Measurements from ENCODE around the gene TNFRSF8. TPM values are rescaled to one million over a fixed set of nuclear protein-coding genes. Genes with fewer than 3 reads are reported as not detected.
"Not testable (repeated sequence)": the region's sequence is repeated elsewhere in the genome, so short reads cannot be mapped to it uniquely, and the experiment has no call there.

Gene TNFRSF8
- total RNA-seq, 3 donors from 2014 or later (not counting 1 experiment from before 2014, with no cell fraction given), result 0.34 to 1.7 (median 0.50) TPM

GRCh38 chr1:12032161-12032621 is 30.9 kb upstream of the TNFRSF8 start:
- no peak overlapping the region for H3K27ac ChIP-seq (ENCODE audit: low read length)
- H3K36me3 ChIP-seq (ENCODE audit: control insufficient read depth, insufficient read depth, low read length), result peaks cover 36% of the 10 kb centered on the region
- TF ChIP-seq CTCF (IDR thresholded peaks at IDR 0.05), result no peak
- peaks cover 0 to 10% of the 10 kb centered on the region in 2 donors for H3K4me1 Mint-ChIP-seq
- H3K27me3 Mint-ChIP-seq (ENCODE audit: low read depth in 2 of 2), result no peaks in the 10 kb centered on the region
- no peak overlapping the region for H3K27ac Mint-ChIP-seq
- no peaks in the 10 kb centered on the region for H3K9me3 ChIP-seq (ENCODE audit: control insufficient read depth, insufficient read depth, low read length)
- DNase-seq (no peak), ATAC-seq (no peak)
- H3K36me3 Mint-ChIP-seq, result peaks cover 2% of the 10 kb centered on the region
- H3K4me3 Mint-ChIP-seq, result no peak overlapping the region
- 97% methylated on average over 10 of the region's 10 CpGs for WGBS (ENCODE audit: insufficient coverage)
- H3K9me3 Mint-ChIP-seq, result no peaks in the 10 kb centered on the region
- H3K4me3 ChIP-seq (ENCODE audit: low read length), result no peak overlapping the region
- intact Hi-C loops (cut with micrococcal nuclease), result no loop called here
- H3K4me1 ChIP-seq (ENCODE audit: control insufficient read depth, insufficient read depth, low read length), result peaks cover 2% of the 10 kb centered on the region
- H3K27me3 ChIP-seq (ENCODE audit: control insufficient read depth, insufficient read depth, low read length), result no peaks in the 10 kb centered on the region

GRCh38 chr1:12033441-12033840 is 29.7 kb upstream of the TNFRSF8 start:
- not testable (repeated sequence) for DNase-seq

DNA sequence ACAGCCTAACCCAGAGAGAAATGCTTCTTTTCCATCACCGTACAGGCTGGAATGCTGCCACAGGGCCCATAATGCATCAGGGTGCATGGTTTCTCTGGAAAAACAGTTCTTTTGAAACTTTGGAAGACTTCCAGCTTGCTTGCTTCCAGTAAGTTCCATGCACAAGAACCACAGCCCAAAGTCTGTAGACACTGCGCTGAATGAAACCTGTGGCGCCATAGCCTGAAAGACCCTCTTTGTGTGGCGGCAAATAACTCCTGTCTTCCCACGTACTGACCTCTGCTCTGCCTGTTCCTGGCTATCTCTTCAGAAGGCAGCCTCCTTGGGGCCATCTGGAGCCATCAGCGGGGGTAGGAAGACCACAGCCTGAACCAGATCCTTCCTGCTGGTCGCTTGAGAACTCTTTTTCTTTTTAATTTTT is 28.7 kb upstream of the TNFRSF8 start:
- H3K36me3 Mint-ChIP-seq, result no peaks in the 10 kb centered on the region
- TF ChIP-seq CTCF (IDR thresholded peaks at IDR 0.05), result no peak
- no peak for ATAC-seq
- H3K4me3 ChIP-seq (ENCODE audit: low read length), result no peak overlapping the region
- H3K27me3 Mint-ChIP-seq (ENCODE audit: low read depth in 2 of 2), result peaks cover 0 to 6% of the 10 kb centered on the region in 2 donors
- no peaks in the 10 kb centered on the region for H3K27me3 ChIP-seq (ENCODE audit: control insufficient read depth, insufficient read depth, low read length)
- WGBS (ENCODE audit: insufficient coverage), result 75% methylated on average over 7 of the region's 7 CpGs
- no peak for DNase-seq
- intact Hi-C loops (cut with micrococcal nuclease), result no loop called here
- H3K4me1 Mint-ChIP-seq, result peaks cover 0 to 7% of the 10 kb centered on the region in 2 donors
- H3K36me3 ChIP-seq (ENCODE audit: control insufficient read depth, insufficient read depth, low read length), result peaks cover 17% of the 10 kb centered on the region
- H3K27ac Mint-ChIP-seq, result no peak overlapping the region
- H3K4me3 Mint-ChIP-seq, result no peak overlapping the region
- H3K4me1 ChIP-seq (ENCODE audit: control insufficient read depth, insufficient read depth, low read length), result peaks cover 9% of the 10 kb centered on the region
- no peaks in the 10 kb centered on the region for H3K9me3 ChIP-seq (ENCODE audit: control insufficient read depth, insufficient read depth, low read length)
- H3K27ac ChIP-seq (ENCODE audit: low read length), result no peak overlapping the region
- H3K9me3 Mint-ChIP-seq, result no peaks in the 10 kb centered on the region

More at GRCh38 chr1:12033441-12033840, 29.7 kb upstream of the TNFRSF8 start:
- H3K36me3 Mint-ChIP-seq; H3K4me3 Mint-ChIP-seq; H3K4me1 ChIP-seq (ENCODE audit: control insufficient read depth, insufficient read depth, low read length); H3K9me3 ChIP-seq (ENCODE audit: control insufficient read depth, insufficient read depth, low read length); H3K27me3 Mint-ChIP-seq (ENCODE audit: low read depth in 2 of 2); H3K27ac Mint-ChIP-seq; ATAC-seq; intact Hi-C loops (cut with micrococcal nuclease); H3K4me3 ChIP-seq (ENCODE audit: low read length); H3K27me3 ChIP-seq (ENCODE audit: control insufficient read depth, insufficient read depth, low read length); H3K4me1 Mint-ChIP-seq; H3K9me3 Mint-ChIP-seq; H3K27ac ChIP-seq (ENCODE audit: low read length): not testable (repeated sequence)
- 97% methylated on average over 5 of the region's 5 CpGs for WGBS (ENCODE audit: insufficient coverage)
- peaks cover 25% of the 10 kb centered on the region for H3K36me3 ChIP-seq (ENCODE audit: control insufficient read depth, insufficient read depth, low read length)

DNA sequence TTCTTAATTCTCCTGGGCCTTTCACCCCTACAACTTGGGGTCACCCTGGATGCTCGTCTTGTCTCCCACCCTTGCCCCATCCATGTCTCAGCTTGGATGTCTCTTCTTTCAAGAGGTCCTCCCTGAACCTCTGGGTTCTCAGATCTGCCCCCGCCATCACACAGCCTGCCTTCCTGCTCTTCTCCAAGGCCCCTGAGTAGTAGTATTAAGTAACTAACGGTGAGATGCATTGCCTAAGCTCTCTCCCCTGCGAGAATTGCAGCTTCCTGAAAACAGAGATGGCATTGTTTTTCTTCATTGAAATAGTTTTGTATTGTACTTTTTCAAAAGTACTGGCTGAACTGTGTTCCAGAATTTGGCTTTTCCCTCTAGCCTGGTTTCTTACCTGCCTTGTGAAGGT is 27.8 kb upstream of the TNFRSF8 start:
- H3K4me3 ChIP-seq (ENCODE audit: low read length), result no peak overlapping the region
- Mint-ChIP-seq H3K9me3 (no peaks in the 10 kb centered on the region), H3K27me3 (ENCODE audit: low read depth in 2 of 2) (peaks cover 0 to 6% of the 10 kb centered on the region in 2 donors), H3K4me1 (peaks cover 0 to 7% of the 10 kb centered on the region in 2 donors), H3K4me3 (no peak overlapping the region), H3K27ac (no peak overlapping the region), H3K36me3 (no peaks in the 10 kb centered on the region)
- no peak for TF ChIP-seq CTCF (IDR thresholded peaks at IDR 0.05)
- ATAC-seq (no peak), DNase-seq (no peak)
- H3K4me1 ChIP-seq (ENCODE audit: control insufficient read depth, insufficient read depth, low read length), result peaks cover 10% of the 10 kb centered on the region
- H3K9me3 ChIP-seq (ENCODE audit: control insufficient read depth, insufficient read depth, low read length), result no peaks in the 10 kb centered on the region
- no peak overlapping the region for H3K27ac ChIP-seq (ENCODE audit: low read length)
- H3K27me3 ChIP-seq (ENCODE audit: control insufficient read depth, insufficient read depth, low read length), result no peaks in the 10 kb centered on the region
- peaks cover 9% of the 10 kb centered on the region for H3K36me3 ChIP-seq (ENCODE audit: control insufficient read depth, insufficient read depth, low read length)
- intact Hi-C loops (cut with micrococcal nuclease), result no loop called here
- 88% methylated on average over 3 of the region's 4 CpGs for WGBS (ENCODE audit: insufficient coverage)
